K562 (cell line): ENCODE measurements around the gene GRID2IP. TPM values are rescaled to one million over a fixed set of nuclear protein-coding genes. Genes with fewer than 3 reads are reported as not detected.
A peak's percentile ranks its signal among the peaks of the same experiment; 100 is the strongest.

Experiments
- GTF2F1 ChIP-seq: IDR thresholded peaks from 2 replicates; pipeline ENCODE4 v1.6.1; 2011; ENCODE audit warnings: low read depth, low read length, improper control_type of control experiment
- HDAC6 ChIP-seq: IDR thresholded peaks from 2 replicates; pipeline ENCODE4 v1.6.1; 2012; ENCODE audit warnings: low read depth, mild to moderate bottlenecking, control low read depth, inconsistent platforms, low read length, moderate library complexity
- ID3 ChIP-seq, 2 experiments: fragments of 250-450 bp in 1 of 2; fragments of 450-650 bp in 1 of 2; sonication (Bioruptor Pico) in 1 of 2; IDR thresholded peaks; 2 replicates each; pipeline versions ENCODE4 v1.6.1 to v1.8.0; 2016 to 2021; ENCODE audit warnings: mild to moderate bottlenecking in 2 of 2, moderate library complexity in 2 of 2, missing compliant biosample characterization in 1 of 2, missing genetic modification characterization in 1 of 2
- NONO ChIP-seq, 2 experiments: fragments of 200-400 bp in 1 of 2; fragments of 450-650 bp in 1 of 2; formaldehyde crosslinking in 1 of 2; IDR thresholded peaks; 2 replicates each; pipeline ENCODE4 v1.6.1; 2017; ENCODE audit warnings: low read depth in 2 of 2, mild to moderate bottlenecking in 2 of 2, moderate library complexity in 2 of 2, low read length in 1 of 2
- NR2C2 ChIP-seq, 2 experiments: fragments of 200-800 bp in 1 of 2; sonication (Bioruptor generic) in 1 of 2; sonication (generic) in 1 of 2; formaldehyde crosslinking in 1 of 2; IDR thresholded peaks; 2 replicates each; pipeline versions ENCODE4 v1.6.1 to v1.8.0; 2016 to 2022; ENCODE audit warnings: mild to moderate bottlenecking in 1 of 2, missing compliant biosample characterization in 1 of 2, missing genetic modification characterization in 1 of 2, missing genetic modification reagents in 1 of 2
- POLR2A ChIP-seq: fragments of 450-650 bp; conservative IDR thresholded peaks from 2 replicates; pipeline ENCODE4 v1.6.1; 2016
- PURB ChIP-seq: sonication (generic); formaldehyde crosslinking; IDR thresholded peaks from 2 replicates; pipeline ENCODE4 v1.9.0; 2021; ENCODE audit warnings: low read depth, mild to moderate bottlenecking, missing genetic modification reagents
- RAD21 ChIP-seq, 2 experiments: fragments of 250-450 bp in 1 of 2; fragments of 450-650 bp in 1 of 2; sonication (Bioruptor Pico) in 1 of 2; formaldehyde crosslinking in 1 of 2; IDR thresholded peaks in 1 of 2; conservative IDR thresholded peaks in 1 of 2; 2 replicates each; pipeline versions ENCODE4 v1.4.0 to v1.8.0; 2020 to 2022; ENCODE audit warnings: mild to moderate bottlenecking in 2 of 2, moderate library complexity in 1 of 2
- RBM22 ChIP-seq: fragments of 200-400 bp; formaldehyde crosslinking; IDR thresholded peaks from 2 replicates; pipeline ENCODE4 v1.6.1; 2018; ENCODE audit warnings: low read length, low read depth; ENCODE audit not compliant: poor library complexity, severe bottlenecking
- SMAD1 ChIP-seq: fragments of 150-350 bp; IDR thresholded peaks from 2 replicates; pipeline ENCODE4 v1.6.1; 2014; ENCODE audit warnings: low read length, low read depth; ENCODE audit not compliant: partially characterized antibody
- YY1 ChIP-seq, 3 experiments: IDR thresholded peaks; 2 replicates each; pipeline ENCODE4 v1.6.1; 2011; ENCODE audit warnings: low read length in 2 of 3, mild to moderate bottlenecking in 2 of 3, moderate library complexity in 2 of 3, borderline replicate concordance in 1 of 3, control low read depth in 1 of 3, low read depth in 1 of 3; ENCODE audit not compliant: insufficient read depth in 3 of 3, insufficient replicate concordance in 2 of 3, control insufficient read depth in 1 of 3, insufficient read length in 1 of 3; ENCODE audit errors: extremely low read depth in 1 of 3
- ZFP1 ChIP-seq: fragments of 450-650 bp; formaldehyde crosslinking; IDR thresholded peaks from 2 replicates; pipeline ENCODE4 v1.4.0; 2020; ENCODE audit warnings: mild to moderate bottlenecking, mixed read lengths
- ZKSCAN8 ChIP-seq: fragments of 200-800 bp; sonication (Bioruptor generic); IDR thresholded peaks from 2 replicates; pipeline ENCODE4 v1.6.1; 2016; ENCODE audit warnings: missing genetic modification characterization, missing compliant biosample characterization
- ZNF24 ChIP-seq: fragments of 450-650 bp; IDR thresholded peaks from 2 replicates; pipeline ENCODE4 v1.6.1; 2016
- ZNF395 ChIP-seq: fragments of 200-800 bp; sonication (Bioruptor generic); IDR thresholded peaks from 2 replicates; pipeline ENCODE4 v1.6.1; 2017; ENCODE audit warnings: missing genetic modification characterization, missing compliant biosample characterization
- polyA plus RNA-seq, 8 experiments: library from polyadenylated mRNA; depleted of rRNA in 4 of 8; stranded (reverse) in 5 of 8; unstranded in 3 of 8; fragments of >200 nt; fragmentation: Nextera tagmentation in 2 of 8; fragmentation: Illumina TruSeq in 1 of 8; extraction: Ambion mirVana in 2 of 8; extraction: Trizol in 1 of 8; gene quantifications; 2 replicates each; pipeline versions ENCODE4 v1.2.1 to v1.2.3, GENCODE V29; 2011 to 2014; ENCODE audit warnings: inconsistent platforms in 1 of 8, missing spikeins in 1 of 8
- total RNA-seq, 7 experiments: library from RNA; depleted of rRNA in 6 of 7; stranded (reverse); fragments of >200 nt in 6 of 7; fragmentation: Illumina TruSeq in 2 of 7; extraction: Trizol in 2 of 7; gene quantifications; 2 replicates each; pipeline versions ENCODE4 v1.2.1 to v1.2.3, GENCODE V29; 2011 to 2021; ENCODE audit warnings: low replicate concordance in 1 of 7
- TF ChIP-seq, protein P1 (sequence below): fragments of 250-450 bp; sonication (Bioruptor Pico); IDR thresholded peaks from 2 replicates; pipeline ENCODE4 v1.5.0; 2021
- TF ChIP-seq, protein P2 (sequence below), 3 experiments: fragments of 200-800 bp in 1 of 3; fragments of 250-450 bp in 1 of 3; fragments of 450-650 bp in 1 of 3; sonication (Bioruptor Pico) in 1 of 3; sonication (Bioruptor generic) in 1 of 3; formaldehyde crosslinking in 1 of 3; IDR thresholded peaks; 2 replicates each; pipeline versions ENCODE4 v1.6.1 to v1.8.0; 2016 to 2022; ENCODE audit warnings: mild to moderate bottlenecking in 2 of 3, missing genetic modification characterization in 2 of 3, missing compliant biosample characterization in 1 of 3, moderate library complexity in 1 of 3

GRID2IP gene
- total and polyA plus RNA-seq, 9 of the 15 experiments (the other 6 are each of a cell fraction or from before 2014, with no cell fraction given), result not detected

GRCh38 chr7:6589829-6590644 is 38.8 kb upstream of the GRID2IP start, which contains the start of gene INTS15 (continued):
- TF ChIP-seq YY1 (IDR thresholded peaks at IDR 0.05; ENCODE audit: borderline replicate concordance in 1 of 3, control insufficient read depth in 1 of 3, extremely low read depth in 1 of 3, insufficient read depth in 3 of 3, insufficient read length in 1 of 3, insufficient replicate concordance in 2 of 3, low read depth in 1 of 3, low read length in 2 of 3) (peak in 2 of 3 experiments; percentile 69 to 78), ID3 (CRISPR knock-in tag; IDR thresholded peaks at IDR 0.05) (no peak), ID3 (tag; IDR thresholded peaks at IDR 0.05) (peak; percentile 76; the same call in 1 of the 2 replicates), ZNF395 (peak; percentile 70; the same call in 1 of the 2 replicates), SMAD1 (peak; percentile 17), RAD21 (CRISPR knock-in tag; conservative IDR thresholded peaks at IDR 0.05 in 1 of 2, IDR thresholded peaks at IDR 0.05 in 1 of 2) (peak in 1 of 2 experiments; percentile 44; a peak in 3 of 4 replicates), NONO (IDR thresholded peaks at IDR 0.05; ENCODE audit: low read depth in 2 of 2, low read length in 1 of 2) (peak; percentile 93 to 96), PURB (no peak), ZKSCAN8 (CRISPR knock-in tag) (no peak), POLR2A (no peak; the same call in 1 of the 2 replicates), RBM22 (peak; percentile 55), NR2C2 (CRISPR knock-in tag; IDR thresholded peaks at IDR 0.05) (no peak), NR2C2 (tag; IDR thresholded peaks at IDR 0.05) (peak; percentile 58; the same call in 1 of the 2 replicates), ZFP1 (CRISPR knock-in tag) (no peak; the same call in 1 of the 2 replicates), HDAC6 (peak; percentile 10; the same call in 1 of the 2 replicates), ZNF24 (0 out of 2 replicates have a peak, but pooled peaks have one; percentile 45), GTF2F1 (peak; percentile 44; the same call in 1 of the 2 replicates)
- TF ChIP-seq, protein P1, sequence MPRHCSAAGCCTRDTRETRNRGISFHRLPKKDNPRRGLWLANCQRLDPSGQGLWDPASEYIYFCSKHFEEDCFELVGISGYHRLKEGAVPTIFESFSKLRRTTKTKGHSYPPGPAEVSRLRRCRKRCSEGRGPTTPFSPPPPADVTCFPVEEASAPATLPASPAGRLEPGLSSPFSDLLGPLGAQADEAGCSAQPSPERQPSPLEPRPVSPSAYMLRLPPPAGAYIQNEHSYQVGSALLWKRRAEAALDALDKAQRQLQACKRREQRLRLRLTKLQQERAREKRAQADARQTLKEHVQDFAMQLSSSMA, result peak; percentile 92; the same call in 1 of the 2 replicates
- TF ChIP-seq, protein P2, sequence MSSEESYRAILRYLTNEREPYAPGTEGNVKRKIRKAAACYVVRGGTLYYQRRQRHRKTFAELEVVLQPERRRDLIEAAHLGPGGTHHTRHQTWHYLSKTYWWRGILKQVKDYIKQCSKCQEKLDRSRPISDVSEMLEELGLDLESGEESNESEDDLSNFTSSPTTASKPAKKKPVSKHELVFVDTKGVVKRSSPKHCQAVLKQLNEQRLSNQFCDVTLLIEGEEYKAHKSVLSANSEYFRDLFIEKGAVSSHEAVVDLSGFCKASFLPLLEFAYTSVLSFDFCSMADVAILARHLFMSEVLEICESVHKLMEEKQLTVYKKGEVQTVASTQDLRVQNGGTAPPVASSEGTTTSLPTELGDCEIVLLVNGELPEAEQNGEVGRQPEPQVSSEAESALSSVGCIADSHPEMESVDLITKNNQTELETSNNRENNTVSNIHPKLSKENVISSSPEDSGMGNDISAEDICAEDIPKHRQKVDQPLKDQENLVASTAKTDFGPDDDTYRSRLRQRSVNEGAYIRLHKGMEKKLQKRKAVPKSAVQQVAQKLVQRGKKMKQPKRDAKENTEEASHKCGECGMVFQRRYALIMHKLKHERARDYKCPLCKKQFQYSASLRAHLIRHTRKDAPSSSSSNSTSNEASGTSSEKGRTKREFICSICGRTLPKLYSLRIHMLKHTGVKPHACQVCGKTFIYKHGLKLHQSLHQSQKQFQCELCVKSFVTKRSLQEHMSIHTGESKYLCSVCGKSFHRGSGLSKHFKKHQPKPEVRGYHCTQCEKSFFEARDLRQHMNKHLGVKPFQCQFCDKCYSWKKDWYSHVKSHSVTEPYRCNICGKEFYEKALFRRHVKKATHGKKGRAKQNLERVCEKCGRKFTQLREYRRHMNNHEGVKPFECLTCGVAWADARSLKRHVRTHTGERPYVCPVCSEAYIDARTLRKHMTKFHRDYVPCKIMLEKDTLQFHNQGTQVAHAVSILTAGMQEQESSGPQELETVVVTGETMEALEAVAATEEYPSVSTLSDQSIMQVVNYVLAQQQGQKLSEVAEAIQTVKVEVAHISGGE (CRISPR knock-in tag; IDR thresholded peaks at IDR 0.05), result peak in 2 of 3 experiments; percentile 62 to 82; a peak in 3 of 6 replicates
